22Rv1 (cell line): ENCODE measurements around the gene PRSS38.

Experiments used
- H3K27ac ChIP-seq: fragments of 450-650 bp; 2 replicates; pipeline ENCODE4 v1.5.1; 2017
- CTCF ChIP-seq: fragments of 450-650 bp; IDR thresholded peaks from 2 replicates; pipeline ENCODE4 v1.5.1; 2017; ENCODE audit warnings: mild to moderate bottlenecking
- ZFX ChIP-seq: fragments of 450-650 bp; IDR thresholded peaks from 2 replicates; pipeline ENCODE4 v1.6.1; 2017; ENCODE audit warnings: antibody characterized with exemption, borderline replicate concordance

PRSS38 gene

DNA sequence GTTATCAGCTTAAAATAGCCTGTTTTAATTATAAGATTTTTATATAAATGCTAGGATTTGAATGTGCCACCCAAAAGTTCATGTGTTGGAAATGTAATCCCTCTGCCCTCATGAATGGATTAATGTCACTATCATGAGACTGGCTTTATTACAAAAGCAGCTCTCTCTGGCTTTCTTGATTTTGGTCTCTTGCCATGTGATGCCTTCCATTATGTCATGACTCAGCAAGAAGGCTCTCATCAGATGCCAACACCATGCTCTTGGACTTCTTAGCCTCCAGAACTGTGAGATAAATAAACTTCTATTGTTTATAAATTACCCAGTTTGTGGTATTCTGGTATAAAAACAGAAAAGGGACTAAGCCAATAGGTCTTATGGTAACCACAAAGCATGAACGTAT is 6.9 kb upstream of the PRSS38 start:
- TF ChIP-seq CTCF, result no peak
- no peak for TF ChIP-seq ZFX
- H3K27ac ChIP-seq, result no peak overlapping the region

DNA sequence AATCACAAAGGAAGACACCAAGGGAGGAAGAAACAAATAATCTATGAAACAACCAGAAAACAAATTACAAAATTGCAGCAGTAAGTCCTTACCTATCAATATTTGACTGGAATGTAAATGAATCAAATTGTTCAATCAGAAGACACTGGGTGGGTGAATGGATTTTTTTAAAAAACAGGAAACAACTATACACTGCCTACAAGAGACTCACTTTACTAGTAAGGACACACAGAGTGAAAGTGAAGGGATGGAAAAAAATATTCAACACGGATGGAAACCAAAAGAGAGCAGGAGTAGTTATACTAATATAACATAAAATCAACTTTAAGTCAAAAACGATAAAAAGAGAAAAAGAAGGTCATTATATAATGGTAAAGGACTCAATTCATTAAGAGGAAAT is 6.4 kb upstream of the PRSS38 start:
- no peak overlapping the region for H3K27ac ChIP-seq
- TF ChIP-seq ZFX (no peak), CTCF (no peak)

- TF ChIP-seq CTCF (no peak), ZFX (no peak)
Measured at GRCh38 chr1:227813962-227814361, 1.5 kb upstream of the PRSS38 start.

DNA sequence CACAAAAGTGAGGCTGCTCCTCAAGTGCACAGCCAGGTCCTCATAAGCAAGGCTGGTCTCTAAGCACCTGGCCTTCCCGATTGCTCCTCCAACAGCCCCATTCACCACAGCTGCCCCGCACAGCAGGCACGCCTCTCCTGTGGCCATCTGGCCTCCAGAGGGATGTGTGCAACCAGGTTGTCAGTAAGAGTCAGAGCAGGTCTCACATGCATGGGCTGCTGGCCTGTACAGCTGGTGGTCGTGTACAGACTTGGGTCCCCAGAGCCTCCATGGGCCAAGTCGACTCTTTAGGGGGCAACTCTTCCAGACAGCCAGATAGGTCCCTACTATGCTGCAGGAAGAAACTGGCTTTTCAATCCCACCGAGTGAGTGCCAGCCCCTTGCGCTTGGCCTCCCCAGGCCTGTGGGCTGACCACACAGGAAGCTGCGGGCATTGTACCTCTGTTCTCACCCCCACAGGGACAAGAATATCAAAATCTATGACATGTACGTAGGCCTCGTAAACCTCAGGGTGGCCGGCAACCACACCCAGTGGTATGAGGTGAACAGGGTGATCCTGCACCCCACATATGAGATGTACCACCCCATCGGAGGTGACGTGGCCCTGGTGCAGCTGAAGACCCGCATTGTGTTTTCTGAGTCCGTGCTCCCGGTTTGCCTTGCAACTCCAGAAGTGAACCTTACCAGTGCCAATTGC is 1.4 kb downstream of the PRSS38 start:
- H3K27ac ChIP-seq, result no peak overlapping the region

More at GRCh38 chr1:227813962-227814361, 1.5 kb upstream of the PRSS38 start:
- no peak overlapping the region for H3K27ac ChIP-seq

GRCh38 chr1:227823537-227823936 is 8.1 kb downstream of the PRSS38 start:
- H3K27ac ChIP-seq, result no peak overlapping the region
- TF ChIP-seq CTCF, result no peak
- no peak for TF ChIP-seq ZFX

More for the DNA sequence above, 1.4 kb downstream of the PRSS38 start:
- TF ChIP-seq ZFX (no peak), CTCF (no peak)

DNA sequence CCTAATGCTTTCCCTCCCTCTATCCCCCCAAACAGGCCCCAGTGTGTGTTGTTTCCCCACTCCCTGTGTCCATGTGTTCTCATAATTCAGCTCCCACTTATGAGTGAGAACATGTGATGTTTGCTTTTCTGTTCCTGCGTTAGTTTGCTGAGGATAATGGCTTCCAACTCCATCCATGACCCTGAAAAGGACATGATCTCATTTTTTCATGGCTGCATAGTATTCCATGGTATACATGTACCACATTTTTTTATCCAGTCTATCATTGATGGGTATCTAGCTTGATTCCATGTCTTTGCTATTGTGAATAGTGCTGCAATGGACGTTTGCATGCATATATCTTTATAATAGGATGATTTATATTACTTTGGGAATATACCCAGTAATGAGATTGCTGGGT is 8.7 kb downstream of the PRSS38 start:
- H3K27ac ChIP-seq, result no peak overlapping the region
- TF ChIP-seq CTCF (no peak), ZFX (no peak)

DNA sequence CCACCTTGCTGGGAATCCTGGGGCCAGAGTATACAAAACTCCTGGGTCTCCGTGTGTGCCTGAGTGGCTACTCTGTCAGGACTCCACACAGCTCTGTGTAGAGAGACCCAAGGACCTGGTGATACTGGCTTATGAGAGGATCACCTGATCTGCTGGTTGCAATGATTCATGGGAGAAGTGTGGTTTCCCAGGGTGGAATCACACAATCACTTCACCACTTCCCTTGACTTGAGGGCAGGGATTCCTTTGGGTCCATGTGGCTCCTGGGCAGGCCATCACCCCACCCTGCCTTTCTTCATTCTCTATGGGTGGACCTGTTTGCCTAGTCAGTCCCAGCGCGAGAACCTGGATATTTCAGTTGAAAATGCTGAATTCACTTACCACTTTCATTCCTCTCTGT is 13.3 kb downstream of the PRSS38 start:
- H3K27ac ChIP-seq, result no peak overlapping the region
- no peak for TF ChIP-seq ZFX
- no peak for TF ChIP-seq CTCF
